ENCODE measurements around the gene GRIN2C.

GRCh38 chr17:74815067-74815466, 44.6 kb downstream of the GRIN2C start:
- TF ChIP-seq POLR2AphosphoS5 (IDR thresholded peaks at IDR 0.05) (no peak), POLR2A (IDR thresholded peaks at IDR 0.05) (no peak)
- TF ChIP-seq, protein P1, sequence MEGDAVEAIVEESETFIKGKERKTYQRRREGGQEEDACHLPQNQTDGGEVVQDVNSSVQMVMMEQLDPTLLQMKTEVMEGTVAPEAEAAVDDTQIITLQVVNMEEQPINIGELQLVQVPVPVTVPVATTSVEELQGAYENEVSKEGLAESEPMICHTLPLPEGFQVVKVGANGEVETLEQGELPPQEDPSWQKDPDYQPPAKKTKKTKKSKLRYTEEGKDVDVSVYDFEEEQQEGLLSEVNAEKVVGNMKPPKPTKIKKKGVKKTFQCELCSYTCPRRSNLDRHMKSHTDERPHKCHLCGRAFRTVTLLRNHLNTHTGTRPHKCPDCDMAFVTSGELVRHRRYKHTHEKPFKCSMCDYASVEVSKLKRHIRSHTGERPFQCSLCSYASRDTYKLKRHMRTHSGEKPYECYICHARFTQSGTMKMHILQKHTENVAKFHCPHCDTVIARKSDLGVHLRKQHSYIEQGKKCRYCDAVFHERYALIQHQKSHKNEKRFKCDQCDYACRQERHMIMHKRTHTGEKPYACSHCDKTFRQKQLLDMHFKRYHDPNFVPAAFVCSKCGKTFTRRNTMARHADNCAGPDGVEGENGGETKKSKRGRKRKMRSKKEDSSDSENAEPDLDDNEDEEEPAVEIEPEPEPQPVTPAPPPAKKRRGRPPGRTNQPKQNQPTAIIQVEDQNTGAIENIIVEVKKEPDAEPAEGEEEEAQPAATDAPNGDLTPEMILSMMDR (IDR thresholded peaks at IDR 0.05) = no peak

Measured in prostate gland (tissue), 2 donors.